GM21723 (cell line): Measurements from ENCODE around the gene SLC22A13.
"Not testable (repeated sequence)": the region's sequence is repeated elsewhere in the genome, so short reads cannot be mapped to it uniquely, and the experiment has no call there.

Source experiments
- ATAC-seq: cut with Tn5 transposase; IDR thresholded peaks from one replicate; pipeline ENCODE4 v1.9.1; 2021; ENCODE audit warnings: mild to moderate bottlenecking, moderate library complexity; ENCODE audit not compliant: unreplicated experiment

The SLC22A13 gene

DNA sequence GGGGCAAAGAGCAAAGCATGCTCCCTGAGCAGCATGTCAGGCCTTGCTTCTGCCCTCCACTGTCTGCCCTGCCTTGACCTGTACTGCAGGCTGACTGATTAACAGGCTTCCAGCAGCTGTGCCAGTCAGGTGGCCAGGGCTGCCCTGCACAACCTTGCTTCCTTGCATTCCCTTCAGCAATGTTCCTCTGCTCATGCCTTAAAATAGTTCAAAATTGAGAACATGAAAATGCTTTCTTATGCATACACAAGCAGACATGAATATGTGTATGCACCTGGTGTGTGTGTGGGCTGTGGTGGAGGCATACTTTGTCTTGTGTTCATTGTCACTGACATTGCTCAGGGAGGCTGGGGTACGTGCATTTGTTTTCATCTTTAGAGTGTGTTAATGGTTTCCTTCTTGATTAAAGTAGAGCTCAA, 1.2 kb upstream of the SLC22A13 start:
- ATAC-seq: no peak

DNA sequence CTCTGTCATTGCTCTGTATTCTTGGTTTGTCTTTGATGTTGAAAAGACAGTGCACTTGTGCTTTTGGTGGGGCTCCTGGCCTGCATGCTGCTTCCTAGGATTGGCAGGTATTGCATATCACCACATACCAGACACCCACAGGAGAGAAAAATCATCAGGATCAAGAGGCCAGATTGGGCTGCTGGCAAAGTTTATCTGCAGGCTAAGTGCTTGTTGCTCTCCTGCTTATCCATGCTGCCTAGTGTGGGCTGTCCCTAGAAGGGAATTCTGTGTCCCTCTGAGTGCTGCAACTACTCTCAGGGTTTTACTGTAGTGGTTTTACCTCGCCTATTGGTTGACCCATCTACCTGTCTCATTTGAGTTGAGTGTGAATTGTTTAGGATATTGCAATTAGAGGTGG, 833 bp upstream of the SLC22A13 start:
- ATAC-seq: no peak

- no peak for ATAC-seq
Observed at GRCh38 chr3:38266810-38267209, 1.2 kb downstream of the SLC22A13 start.

DNA sequence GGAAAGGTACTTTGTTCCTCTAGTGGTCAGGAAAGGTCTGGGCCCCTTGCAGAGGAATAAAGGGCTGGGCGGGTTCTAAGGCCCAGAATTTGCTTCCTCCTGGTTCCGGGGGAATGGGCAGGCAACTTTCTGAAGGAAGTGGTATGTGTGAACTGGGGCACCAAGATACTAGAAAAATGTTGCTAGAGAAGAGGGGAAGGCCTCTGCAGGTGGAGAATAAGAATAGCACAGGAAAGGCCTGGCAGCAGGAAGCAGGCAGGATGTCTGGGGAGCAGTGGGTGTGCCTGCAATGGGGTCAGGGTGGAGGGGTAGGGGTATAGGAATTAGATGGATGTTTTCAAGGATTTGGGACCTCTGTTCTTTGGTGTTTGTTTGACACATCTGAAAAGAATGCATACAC, 2.0 kb downstream of the SLC22A13 start:
- no peak for ATAC-seq

GRCh38 chr3:38268087-38268486, 2.5 kb downstream of the SLC22A13 start:
- no peak for ATAC-seq

GRCh38 chr3:38268522-38268921, 2.9 kb downstream of the SLC22A13 start:
- no peak for ATAC-seq

DNA sequence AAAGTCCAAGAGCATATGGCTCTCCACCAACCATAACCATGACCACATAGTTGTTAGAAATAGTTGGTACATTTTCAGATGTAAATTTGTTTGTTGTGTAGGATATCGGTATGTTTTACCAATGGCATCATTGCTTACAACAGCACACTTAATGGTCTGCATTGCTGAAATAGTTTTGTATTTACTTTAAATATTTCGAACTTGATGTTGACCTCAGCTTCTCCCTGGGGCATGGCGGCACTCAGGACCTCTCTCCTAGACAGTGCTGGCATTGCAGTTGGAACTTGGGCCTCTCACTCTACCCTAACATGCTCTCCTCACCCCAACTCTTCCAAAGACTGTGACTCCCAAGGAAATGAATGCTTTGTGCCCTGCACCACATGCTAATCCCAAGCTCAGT, 5.0 kb downstream of the SLC22A13 start:
- ATAC-seq: no peak

DNA sequence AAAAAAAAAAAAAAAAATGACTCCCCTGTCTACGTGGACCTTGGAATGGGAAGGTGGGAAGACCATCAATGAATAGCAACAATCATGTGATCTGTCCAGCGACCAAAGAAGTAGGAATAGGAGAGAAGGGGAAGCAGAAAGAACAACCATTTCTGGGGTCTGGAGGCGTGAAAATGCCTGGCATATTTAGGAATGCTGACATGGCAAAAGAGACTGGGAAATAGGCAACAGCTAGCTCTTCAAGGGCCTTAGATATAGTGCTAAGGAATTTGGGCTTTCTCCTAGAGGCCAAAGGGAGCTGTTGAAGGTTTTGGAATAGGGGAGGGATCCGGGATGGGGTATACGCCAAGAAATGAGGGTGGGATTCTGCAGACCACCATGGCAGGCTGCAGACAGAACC, 5.9 kb downstream of the SLC22A13 start:
- ATAC-seq: no peak

DNA sequence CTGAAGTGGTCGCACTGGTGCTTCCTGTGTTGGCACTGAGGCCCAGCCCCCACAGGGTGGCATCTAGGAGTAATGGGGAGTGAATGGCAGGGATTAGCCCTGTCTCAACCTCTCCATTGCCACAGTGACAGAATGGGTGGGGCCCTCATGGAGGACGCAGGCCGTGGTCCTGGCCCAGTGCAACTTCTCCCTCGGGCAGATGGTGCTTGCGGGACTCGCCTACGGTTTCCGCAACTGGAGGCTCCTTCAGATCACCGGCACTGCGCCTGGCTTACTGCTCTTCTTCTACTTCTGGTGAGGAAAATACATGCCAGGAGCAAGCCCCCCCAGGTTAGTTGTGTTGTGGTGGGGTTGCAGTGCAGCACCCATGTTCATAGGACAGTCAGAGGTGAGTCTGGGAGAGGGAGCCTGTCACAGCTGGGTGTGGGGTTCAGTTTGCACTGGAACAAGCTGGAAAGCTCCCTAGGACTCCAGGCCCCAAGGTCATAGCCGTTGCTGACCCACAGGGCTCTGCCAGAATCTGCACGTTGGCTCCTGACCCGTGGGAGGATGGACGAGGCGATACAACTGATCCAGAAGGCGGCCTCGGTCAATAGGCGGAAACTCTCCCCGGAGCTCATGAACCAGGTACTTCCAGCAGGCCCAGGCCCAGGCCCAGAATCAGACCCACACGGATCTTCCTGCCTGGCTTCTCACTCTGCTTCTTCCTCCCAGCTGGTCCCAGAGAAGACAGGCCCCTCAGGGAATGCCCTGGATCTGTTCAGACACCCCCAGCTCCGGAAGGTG, 9.4 kb downstream of the SLC22A13 start:
- no peak for ATAC-seq

DNA sequence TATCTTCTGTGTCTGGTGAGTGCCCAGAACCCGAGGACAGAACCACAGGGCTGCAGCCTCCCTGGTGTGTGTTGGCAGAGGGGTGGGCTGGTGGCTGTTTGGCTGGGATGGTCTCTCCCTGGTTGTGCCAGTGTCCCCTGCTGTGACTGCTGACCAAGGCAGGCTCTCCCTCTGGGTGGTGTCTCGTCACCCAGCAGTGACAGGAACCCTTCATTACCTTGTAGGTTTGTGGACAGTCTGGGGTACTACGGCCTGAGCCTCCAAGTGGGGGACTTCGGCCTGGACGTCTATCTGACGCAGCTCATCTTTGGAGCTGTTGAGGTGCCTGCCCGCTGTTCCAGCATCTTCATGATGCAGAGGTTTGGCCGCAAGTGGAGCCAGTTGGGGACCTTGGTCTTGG, 10.0 kb downstream of the SLC22A13 start:
- ATAC-seq: no peak

GRCh38 chr3:38276081-38276916, 10.7 kb downstream of the SLC22A13 start:
- no peak for ATAC-seq

GRCh38 chr3:38276917-38277630, 11.5 kb downstream of the SLC22A13 start:
- ATAC-seq: no peak

- ATAC-seq: no peak
Observed at GRCh38 chr3:38278841-38279240, 13.2 kb downstream of the SLC22A13 start.

- no peak for ATAC-seq
Observed at GRCh38 chr3:38281895-38282686, 16.5 kb downstream of the SLC22A13 start, which contains the start of gene SLC22A14. Gene SLC22A14 (plus strand): TSS chr3:38282294. CDS start chr3:38306027, 23,733 bp downstream.

DNA sequence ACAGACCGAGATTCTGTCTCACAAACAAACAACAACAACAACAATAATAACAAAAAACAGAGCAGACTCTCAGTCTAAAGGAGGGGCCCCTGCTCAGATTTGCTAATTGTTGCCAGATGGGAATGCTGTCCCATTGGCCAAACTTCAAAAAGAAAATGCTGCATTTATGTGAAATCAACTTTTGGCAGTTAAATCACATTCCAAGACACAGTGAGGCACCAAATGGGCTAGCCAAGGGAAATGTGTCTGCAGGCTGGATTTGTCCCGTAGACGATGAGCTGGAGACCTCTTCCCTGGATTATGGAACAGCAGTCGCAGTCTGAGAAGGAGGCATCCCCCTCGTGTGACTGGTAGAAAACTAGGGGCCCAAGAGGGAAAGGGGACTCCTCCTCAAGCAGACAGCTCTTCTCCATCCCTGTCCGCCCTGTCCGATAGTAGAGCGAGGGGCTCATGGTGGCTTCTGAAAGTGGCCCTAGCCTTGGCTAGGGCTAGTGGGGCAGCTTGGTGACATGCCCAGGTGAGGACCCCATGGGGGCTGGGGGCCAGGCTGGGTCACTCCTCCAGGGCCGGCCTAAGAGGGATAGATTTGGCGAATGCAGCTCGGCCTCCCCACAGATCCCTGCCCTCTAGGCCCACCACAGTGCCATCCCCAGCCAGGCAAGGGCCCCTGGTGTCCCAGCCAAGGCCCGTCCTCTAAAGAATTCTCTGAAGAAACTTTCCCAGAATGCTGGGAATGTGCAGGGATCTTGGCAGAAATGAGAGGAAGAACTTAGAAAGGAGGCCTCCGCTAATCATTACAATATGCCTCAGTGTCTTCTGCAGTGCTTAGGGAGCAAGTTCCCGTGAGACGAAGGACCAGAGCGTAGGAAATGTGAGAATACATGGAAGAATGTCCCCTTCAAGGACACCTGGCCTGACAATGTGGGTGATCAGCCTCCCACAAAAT, 18.5 kb downstream of the SLC22A13 start:
- ATAC-seq: no peak

DNA sequence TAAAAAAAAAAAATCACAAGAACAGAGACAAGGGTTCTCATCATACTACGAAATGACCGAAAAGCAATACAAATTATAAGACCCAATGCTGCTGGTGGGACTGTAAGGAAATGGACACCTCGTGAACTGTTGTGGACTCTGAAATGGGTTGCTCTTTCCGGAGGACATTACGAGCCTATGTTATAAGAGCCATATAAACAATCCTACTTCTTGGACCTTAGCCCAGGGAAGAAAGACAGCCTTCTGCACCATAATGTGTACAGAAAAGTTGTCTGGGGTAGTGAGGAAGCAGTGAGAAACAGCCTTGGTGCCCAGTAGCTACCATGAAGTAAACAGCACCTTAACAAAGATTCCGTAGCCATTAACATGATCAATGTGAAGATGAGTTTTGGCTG, 19.1 kb downstream of the SLC22A13 start:
- no peak for ATAC-seq

DNA sequence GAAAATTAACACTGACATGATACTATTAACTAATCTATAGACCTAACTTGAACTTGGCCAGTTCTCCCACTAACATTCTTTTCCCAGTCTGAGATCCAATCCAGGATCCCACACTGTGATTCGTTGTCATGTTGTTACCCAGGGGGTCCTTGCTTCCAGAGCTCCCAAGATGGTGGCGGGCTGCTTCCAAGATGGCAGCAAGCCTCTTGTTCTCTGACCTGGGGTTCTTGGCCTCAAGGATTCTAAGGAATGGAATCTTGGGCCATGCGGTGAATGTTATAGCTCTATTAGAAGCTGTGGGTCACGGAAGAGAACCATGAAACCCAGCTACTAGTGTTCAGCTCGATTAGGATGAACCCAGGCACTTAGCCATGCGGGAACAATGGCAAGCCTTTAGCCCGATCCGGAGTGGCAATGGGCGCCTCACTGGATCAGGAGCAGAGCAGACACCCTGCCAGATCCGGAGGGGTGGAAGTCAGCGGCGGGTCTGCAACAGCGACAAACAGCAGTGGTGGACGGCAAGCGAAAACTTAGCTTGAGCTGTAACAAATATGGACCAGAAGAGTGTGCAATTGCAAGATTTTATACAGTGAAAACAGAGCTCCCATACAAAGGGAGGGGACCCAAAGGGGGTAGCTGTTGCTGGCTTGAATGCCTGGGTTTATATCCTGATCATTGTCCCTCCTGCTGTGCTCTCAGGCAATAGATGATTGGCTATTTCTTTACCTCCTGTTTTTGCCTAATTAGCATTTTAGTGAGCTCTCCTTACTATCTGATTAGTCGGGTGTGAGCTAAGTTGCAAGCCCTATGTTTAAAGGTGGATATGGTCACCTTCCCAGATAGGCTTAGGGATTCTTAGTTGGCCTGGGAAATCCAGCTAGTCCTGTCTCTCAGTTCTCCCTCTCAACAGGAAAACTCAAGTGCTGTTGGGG, 23.9 kb downstream of the SLC22A13 start:
- ATAC-seq: not testable (repeated sequence)

DNA sequence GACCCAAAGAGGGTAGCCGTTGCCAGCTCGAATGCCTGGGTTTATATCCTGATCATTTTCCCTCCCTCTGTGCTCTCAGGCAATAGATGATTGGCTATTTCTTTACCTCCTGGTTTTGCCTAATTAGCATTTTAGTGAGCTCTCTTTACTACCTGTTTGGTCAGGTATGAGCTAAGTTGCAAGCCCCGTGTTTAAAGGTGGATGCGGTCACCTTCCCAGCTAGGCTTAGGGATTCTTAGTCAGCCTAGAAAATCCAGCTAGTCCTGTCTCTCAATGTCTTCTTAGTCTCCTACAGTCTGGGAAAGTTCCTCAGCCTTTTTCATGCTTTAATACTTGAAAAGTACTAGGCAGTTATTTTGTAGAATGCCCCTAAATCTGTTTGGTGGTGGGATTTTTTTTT, 31.4 kb downstream of the SLC22A13 start:
- ATAC-seq: not testable (repeated sequence)
